MV-4-11 (cell line): Measurements from ENCODE around the gene ARVCF.

ENCODE experiments used
- DNase-seq: peaks from one replicate; lab custom pipeline; 2025; lab: John Stamatoyannopoulos, UW

ARVCF gene

DNA sequence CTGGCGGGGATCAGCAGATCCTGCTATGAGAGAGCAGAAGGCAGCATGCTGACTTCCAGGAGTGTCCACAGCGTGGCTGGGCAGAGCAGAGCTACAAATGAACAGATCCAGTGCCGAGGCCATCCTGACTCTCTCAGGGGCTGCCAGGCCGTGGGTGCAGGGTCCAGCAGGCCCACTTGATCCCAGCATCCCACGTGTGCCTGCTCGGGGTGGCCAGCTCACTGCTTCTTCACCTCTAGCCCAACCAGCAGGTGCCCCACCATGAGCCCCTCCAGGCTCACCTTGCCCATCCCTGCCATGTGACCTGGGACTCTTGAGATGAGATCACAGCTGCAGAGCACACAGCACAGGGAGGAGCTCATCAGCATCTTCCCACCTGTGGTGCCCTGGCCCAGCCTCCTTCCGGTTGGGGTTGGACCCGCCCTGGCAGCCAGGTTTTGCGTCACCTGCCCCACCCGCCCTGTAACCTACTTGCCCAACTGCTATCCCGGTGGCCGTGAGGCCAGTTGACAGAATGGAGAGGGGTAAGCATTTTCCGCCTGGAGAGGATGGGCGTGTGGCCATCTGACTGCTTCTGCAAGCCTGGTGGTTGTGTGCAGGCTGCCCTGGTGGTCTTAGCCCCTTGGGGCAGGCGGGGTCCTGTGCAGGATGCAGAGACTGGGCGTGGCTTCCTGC is 15.2 kb upstream of the ARVCF start:
- no peak for DNase-seq

- no peak for DNase-seq
Observed at GRCh38 chr22:20029550-20030225, 13.1 kb upstream of the ARVCF start.

DNA sequence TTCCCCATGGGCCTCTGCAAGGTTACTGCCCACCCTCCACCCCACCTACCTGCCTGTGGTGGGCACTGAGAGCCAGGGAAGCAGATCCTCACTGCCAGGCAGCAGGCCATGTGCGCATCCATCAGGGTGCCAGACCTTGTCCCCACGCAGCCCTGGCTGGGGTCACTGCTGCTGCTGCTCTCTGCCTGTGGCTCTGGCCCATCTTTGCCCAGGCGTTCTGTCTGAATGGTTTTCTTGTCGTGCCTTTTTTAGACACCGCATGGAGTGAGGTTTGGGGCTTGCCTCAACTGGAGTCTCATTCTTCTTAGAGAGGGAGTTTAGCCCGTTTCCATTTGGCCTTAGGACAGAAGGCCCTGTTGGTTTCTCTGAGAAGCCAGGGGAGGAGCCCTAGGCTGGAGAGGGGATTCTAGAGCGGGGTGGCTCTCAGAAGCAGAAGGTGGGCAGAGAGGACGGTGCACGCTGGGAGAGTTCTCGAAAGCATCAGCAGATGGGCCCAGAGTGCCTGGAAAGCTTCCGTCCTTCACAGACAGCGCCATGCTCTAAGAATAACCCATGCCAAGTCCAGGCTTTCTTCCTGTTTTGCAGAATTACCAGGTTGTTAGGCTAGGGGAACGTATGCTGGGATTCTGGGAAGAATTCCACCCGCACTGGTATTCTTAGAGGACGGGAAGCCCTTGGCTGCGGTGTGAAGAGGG is 12.4 kb upstream of the ARVCF start:
- no peak for DNase-seq

DNA sequence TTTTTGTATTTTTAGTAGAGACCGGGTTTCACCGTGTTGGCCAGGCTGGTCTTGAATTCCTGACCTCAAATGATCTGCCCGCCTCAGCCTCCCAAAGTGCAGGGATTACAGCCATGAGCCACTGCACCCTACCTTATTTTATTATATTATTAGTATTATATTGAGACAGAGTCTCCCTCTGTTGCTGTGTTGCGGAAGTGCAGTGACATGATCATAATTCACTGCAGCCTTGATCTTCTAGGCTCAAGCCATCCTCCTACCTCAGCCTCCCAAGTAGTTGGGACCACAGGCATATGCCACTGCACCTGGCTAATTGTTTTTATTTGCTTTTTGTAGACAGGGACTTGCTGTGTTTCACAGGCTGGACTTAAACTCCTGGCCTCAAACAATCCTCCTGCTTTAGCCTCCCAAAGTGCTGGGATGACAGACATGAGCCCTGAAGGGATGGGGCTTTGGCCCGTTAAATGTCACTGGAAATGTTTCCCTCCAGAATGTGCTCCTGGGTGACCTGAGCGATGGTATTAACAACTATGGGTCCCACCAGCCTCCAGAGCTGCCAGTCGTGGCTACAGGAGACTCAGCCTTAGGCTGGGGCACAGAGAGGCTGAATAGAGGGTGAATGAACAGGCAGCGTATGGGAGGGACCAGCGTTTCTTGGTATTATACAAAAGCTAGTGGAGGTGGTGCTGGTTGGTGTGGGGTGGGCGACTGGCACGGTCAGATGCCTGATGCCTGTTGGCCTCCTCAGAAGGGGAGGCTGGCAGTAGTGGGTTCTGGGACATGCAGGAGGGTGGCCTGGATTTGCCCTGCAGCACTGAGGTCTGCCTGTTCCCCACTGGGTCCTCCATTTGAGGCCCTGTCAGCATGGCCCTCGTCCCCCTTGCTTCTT is 11.6 kb upstream of the ARVCF start:
- no peak for DNase-seq

GRCh38 chr22:20026996-20027601 is 10.5 kb upstream of the ARVCF start:
- DNase-seq = no peak

GRCh38 chr22:20026204-20026908 is 9.7 kb upstream of the ARVCF start:
- DNase-seq = no peak

DNA sequence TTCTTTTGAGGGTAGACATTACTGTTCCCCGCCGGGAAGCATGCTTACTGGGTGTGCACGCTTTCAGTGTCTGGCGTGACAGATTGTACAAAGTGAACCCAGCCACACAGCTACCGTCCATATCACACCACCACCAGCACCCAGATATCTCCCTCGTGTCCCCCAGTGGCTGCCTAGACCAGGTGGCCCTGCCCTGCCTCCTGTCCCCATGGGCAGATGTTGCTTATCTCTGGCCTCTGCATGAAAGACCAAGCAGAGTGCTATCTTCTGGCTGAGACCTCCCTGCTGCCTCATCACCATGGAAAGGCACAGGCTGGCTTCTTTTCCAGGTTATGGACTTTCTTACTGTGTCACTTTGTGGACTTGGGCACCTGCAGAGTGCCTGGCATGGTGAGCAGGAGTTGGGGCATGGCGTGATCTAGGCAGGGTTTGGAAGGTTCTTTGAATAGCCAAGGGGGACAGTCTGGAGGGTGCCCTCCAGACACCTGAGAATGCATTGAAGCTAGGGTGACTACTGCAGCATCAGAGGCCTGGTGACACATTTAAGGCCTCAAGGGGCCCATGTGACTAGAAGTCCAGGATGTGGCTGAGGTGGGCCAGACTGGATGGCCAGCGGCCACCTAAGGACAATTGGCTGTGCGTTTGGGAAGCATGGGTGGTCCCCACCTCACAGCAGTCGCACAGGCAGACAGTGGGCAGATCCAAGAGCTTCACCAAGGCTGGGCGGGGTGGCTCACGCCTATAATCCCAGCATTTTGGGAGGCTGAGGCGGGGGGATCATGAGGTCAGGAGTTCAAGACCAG is 9.0 kb upstream of the ARVCF start:
- no peak for DNase-seq

- no peak for DNase-seq
Observed at GRCh38 chr22:20024650-20025397, 8.2 kb upstream of the ARVCF start.

DNA sequence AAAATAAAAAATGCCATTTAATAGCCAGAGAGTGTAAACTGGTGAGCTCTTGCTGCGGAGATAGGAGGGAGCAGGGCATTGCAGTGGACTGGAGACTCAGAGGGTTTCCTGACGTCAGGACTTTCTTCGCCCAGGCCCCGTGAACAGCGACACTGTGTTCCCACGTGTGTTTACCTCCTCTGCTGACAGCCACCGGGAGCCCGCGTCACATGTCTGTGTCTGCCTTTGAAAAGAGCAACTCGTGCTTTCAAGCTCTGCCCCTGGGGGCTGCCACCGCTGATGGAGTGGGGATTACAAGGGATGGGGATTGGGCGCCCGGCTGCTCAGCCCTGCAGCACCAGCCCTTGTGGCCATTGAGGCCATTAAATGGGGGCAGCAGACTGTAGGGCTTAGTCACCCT is 7.6 kb upstream of the ARVCF start:
- DNase-seq = no peak

- peak; percentile 47 for DNase-seq
Observed at GRCh38 chr22:20022978-20023613, 6.5 kb upstream of the ARVCF start.

DNA sequence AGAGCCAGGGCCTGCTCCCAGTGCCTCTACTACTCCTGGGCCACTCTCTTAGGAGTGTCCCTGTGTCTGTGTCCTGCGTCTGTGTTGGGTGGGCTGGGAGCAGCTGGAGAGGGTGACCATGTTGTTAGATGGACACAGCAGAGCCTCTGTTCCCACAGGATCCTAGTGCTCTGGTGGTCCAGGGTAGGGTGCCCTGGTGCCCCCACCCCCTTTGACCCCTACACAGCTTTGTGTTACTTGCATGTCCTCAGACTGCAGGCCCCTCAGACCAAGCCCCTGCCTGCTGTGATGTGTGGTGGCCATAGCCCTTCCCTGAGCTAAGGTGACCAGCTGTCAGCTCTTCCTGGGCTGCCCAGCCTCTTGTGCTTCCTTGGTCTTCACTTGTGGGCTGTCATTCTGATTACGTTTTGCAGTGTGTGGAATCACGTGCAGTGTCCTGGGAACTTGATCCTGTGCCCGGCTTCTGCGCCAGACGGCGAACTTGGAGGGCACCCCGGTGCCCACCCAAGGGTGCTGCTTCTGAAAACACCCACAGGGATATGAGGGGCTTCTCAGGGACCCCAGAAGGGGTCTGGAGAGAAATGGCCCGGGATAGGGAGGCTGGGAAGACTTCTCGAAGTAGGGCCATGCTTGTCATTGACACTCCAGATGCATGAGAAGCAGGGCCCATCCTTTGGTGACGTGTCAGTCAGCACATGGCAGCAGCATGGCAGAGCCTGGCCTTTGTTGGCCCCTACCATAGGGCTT is 5.8 kb upstream of the ARVCF start:
- DNase-seq = no peak

GRCh38 chr22:20021196-20022181 is 4.9 kb upstream of the ARVCF start:
- DNase-seq = no peak

GRCh38 chr22:20020533-20021195 is 4.0 kb upstream of the ARVCF start, which contains the start of gene TANGO2:
TANGO2 (plus strand) TSS chr22:20021110; CDS start chr22:20036799, 15,689 bp downstream.
- DNase-seq = peak; percentile 84

DNA sequence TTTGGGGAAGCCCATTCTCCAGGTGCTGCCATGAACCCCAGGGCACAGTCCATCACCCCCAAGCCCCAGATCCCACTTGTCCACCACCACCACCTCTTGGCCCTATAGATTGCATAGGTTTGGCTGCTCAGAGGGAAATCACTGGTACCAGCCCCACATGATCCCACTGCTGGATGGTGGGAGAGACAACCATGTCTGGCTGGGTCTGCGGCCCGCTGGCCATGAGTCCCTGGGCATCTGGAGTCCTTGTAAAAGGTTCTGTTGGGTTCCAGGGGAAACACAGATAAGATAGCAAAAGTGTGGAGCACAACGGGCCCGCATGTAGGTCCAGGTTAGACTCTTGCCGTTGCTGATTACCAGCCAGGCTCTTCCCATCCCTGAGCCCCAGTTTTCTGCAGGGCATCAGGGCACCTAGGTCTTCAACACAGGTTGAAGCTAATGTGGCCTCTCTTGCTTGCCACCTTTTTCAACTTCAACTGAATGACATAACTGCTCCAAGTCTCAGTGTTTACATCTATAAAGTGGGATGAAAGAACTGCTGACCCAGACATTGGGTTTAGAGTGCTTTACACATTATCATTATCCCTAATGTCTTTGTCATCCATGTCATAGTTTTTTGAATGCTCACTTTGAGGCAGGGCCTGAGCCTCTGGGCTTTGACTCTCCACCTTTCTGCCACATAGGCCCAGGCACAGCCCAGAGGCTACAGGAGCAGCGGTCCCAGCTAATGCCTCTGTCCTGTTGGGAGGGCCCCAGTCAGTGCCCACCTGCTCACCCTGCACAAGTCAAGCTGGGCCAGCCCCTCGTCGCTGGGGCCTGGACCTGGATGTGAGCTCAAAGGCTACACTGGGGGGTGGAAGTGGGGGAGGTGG is 3.3 kb upstream of the ARVCF start:
- DNase-seq = no peak

DNA sequence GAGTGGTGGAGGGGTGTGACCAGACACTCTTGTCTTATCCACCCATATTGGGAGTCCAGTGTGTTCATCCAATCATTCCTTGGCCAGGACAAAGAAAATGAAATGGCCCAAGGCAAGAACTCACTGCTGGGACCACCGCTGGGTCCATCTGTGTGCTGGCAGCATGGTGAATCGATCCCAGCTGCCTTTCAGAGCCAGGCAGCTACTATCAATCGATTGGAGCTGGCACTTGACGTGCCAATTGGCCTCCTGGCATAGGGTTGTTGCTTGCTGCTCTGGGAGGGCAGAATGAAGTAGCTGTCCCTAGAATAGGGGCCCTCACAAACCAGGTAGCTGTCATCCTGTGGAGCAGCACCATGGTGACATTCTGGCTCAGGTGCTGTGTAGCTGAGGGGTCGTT is 1.4 kb upstream of the ARVCF start:
- no peak for DNase-seq

DNA sequence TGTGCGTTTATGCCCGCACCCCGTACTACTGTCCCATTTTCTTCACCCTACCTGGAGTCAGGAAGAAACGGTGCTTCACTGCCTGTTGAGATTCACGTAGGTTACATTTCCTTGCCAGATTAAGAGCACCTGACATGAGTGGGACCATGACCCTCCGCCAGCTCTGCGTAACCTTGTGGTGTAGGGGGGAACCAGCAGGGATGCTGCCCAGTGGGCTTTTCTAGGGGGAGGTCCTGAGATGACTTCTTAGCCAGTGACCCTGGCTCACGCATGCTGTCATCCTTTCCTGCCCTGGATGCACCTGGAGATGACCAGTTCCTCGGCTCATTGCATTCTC is 967 bp upstream of the ARVCF start:
- no peak for DNase-seq
